HG02623 (cell line): ENCODE data around the gene DCAF12.
"Not testable (repeated sequence)": the region's sequence is repeated elsewhere in the genome, so short reads cannot be mapped to it uniquely, and the experiment has no call there.

Source experiments
- ATAC-seq: cut with Tn5 transposase; IDR thresholded peaks from one replicate; pipeline ENCODE4 v1.9.1; 2021; ENCODE audit warnings: moderate library complexity; ENCODE audit not compliant: unreplicated experiment

Gene DCAF12

GRCh38 chr9:34072410-34072809 lies 54.1 kb downstream of the DCAF12 start:
- ATAC-seq = no peak

- ATAC-seq = no peak
Measured at GRCh38 chr9:34070606-34071324, 55.7 kb downstream of the DCAF12 start.

- ATAC-seq = no peak
Measured at GRCh38 chr9:34069831-34070230, 56.7 kb downstream of the DCAF12 start.

- ATAC-seq = no peak
Measured at GRCh38 chr9:34065541-34065940, 61.0 kb downstream of the DCAF12 start.

GRCh38 chr9:34059954-34060353 lies 66.5 kb downstream of the DCAF12 start:
- no peak for ATAC-seq

- no peak for ATAC-seq
Measured at GRCh38 chr9:34059281-34059680, 67.2 kb downstream of the DCAF12 start.

- ATAC-seq = no peak
Measured at GRCh38 chr9:34049630-34050384, 76.7 kb downstream of the DCAF12 start.

GRCh38 chr9:34048727-34049629 lies 77.5 kb downstream of the DCAF12 start, which contains the start of gene UBAP2:
Gene UBAP2, minus strand, starts transcription at chr9:34048887. Its CDS starts 31,739 bp downstream, at chr9:34017148.
- ATAC-seq = peak; percentile 76

GRCh38 chr9:34047864-34048726 lies 78.4 kb downstream of the DCAF12 start:
- ATAC-seq = peak; percentile 21

- no peak for ATAC-seq
Measured at GRCh38 chr9:34046784-34047379, 79.6 kb downstream of the DCAF12 start.

GRCh38 chr9:34045903-34046302 lies 80.6 kb downstream of the DCAF12 start:
- no peak for ATAC-seq

GRCh38 chr9:34042074-34042473 lies 84.4 kb downstream of the DCAF12 start:
- not testable (repeated sequence) for ATAC-seq

GRCh38 chr9:34038851-34039250 lies 87.6 kb downstream of the DCAF12 start:
- ATAC-seq = not testable (repeated sequence)

- no peak for ATAC-seq
Measured at GRCh38 chr9:34037626-34038025, 88.9 kb downstream of the DCAF12 start.

GRCh38 chr9:34036625-34037024 lies 89.9 kb downstream of the DCAF12 start:
- ATAC-seq = no peak
